Activated T-cell treated with anti-CD3 and anti-CD28 coated beads, Interleukin-2, amount 50 U/mL, for 48 hours (primary cell): ENCODE data around the gene KIF26A.

Experiments
- DNase-seq, 2 experiments: peaks; one replicate each; pipeline ENCODE4 v3.0.0-alpha.2; 2020

Gene KIF26A

GRCh38 chr14:104133496-104133895, 4.9 kb upstream of the KIF26A start:
- DNase-seq = no peak

- no peak for DNase-seq
Measured at GRCh38 chr14:104134061-104134965, 4.1 kb upstream of the KIF26A start.

- DNase-seq = peak; percentile 35 to 37
Measured at GRCh38 chr14:104135121-104135903, 3.1 kb upstream of the KIF26A start.

GRCh38 chr14:104135904-104136471, 2.4 kb upstream of the KIF26A start:
- DNase-seq = peak; percentile 24 to 51

- DNase-seq = peak; percentile 37 to 44
Measured at GRCh38 chr14:104136472-104137296, 1.7 kb upstream of the KIF26A start.

GRCh38 chr14:104137297-104138097, 890 bp upstream of the KIF26A start:
- DNase-seq = peak; percentile 83 to 87

GRCh38 chr14:104138718-104139459, 502 bp downstream of the KIF26A start:
- no peak for DNase-seq

DNA sequence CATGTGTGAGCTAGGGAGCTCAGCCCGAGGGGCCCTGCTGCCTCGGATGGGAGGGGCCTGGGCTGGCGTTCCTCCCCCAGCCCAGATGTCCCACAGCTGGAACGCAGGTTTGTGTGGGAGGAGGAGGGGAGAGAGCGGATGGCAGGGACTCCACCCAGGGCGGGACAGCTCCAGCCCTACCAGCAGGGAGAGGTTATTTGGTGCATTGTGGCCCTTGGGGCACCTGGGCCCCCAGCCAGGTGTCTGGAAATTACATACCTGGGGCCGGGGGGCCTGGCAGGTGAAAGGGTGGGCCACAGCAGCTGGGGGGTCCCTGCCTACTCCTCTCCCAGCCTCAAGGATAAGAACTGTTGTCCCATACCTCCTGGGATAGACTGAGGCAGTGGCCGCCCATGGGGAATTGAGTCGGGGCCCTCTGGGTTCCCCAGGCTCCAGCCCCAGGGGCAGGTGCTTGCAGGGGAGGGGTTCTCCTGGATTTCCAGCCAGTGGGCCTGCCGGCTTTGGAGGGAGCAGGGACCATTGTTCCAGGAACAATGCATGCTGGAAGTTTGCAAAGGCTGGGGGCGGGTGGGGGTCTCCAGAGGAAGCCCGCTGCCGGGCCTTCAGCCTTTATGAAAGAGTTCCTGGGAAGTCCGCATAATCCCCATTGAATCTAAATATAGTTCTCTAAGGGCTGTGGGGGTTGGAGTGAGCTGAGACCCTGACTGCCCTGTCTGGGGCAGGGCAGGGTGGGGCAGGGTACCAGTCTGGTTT, 1.2 kb downstream of the KIF26A start:
- no peak for DNase-seq

GRCh38 chr14:104140213-104140462, 1.8 kb downstream of the KIF26A start:
- DNase-seq = no peak

- DNase-seq = no peak
Measured at GRCh38 chr14:104140463-104141331, 2.3 kb downstream of the KIF26A start.

DNA sequence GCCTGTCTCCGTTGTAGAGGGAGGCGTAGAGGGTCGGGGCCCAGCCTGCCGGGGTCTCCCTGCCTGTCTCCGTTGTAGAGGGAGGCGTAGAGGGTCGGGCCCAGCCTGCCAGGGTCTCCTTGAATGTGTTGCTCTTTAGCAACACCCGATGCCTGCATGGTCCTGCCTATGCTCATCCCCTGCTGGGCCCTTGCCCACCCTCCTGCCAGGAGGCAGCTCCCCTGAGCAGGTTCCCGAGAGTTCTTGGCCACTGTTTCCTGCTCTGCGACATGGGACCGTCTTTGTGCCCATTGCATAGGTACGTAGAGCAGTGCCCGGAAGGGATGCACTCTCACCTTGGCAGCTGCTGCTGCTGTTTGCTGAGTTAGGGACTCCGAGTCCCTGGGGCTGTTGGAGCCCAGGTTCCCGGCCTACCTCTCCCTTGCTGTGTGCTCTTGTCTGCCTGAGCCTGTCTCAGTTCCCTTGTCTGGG, 3.3 kb downstream of the KIF26A start:
- no peak for DNase-seq

- no peak for DNase-seq
Measured at GRCh38 chr14:104142136-104142945, 4.0 kb downstream of the KIF26A start.

DNA sequence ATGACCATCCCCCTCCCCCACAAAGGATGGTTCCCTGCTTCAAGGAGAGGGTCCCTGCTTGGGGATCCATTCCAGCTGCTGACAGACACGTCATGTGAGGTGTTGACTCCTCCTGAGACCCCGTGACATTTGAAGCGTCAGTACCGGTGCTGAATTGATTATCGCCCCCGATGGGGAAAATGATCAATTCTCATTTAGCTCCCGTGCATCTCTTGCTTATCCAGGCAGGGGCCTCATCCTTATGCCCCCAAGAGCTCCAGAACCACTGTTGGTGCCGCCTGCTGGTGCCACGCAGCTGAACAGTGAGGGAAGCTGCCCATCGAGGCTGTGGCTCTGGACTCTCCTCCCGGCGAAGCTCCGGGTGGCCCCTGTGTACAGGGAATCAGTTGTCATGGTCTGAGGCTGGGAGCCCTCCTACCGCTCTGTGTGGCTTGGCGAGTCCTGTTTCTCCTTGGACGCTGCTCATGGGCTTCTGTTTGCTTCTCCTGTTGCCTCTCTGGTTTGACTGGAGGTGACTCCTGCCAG, 4.6 kb downstream of the KIF26A start:
- no peak for DNase-seq

GRCh38 chr14:104143521-104144452, 5.4 kb downstream of the KIF26A start:
- DNase-seq = no peak

DNA sequence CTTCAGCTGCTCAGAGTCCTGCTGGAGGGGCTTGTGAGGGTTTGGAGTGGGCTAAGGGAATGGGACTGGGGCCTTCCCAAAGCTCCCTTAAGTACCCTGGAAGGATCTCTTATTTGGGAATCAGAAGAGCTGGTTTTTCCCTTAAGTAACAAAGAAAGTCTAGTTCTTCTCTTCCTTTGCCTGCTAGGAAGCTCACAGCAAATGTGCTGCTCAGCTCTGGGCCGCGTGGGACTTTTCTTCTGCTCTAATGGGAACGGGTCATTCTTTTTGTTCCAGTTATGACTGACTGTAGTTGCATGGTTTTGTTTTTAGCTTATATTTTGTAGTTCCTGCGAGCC, 6.0 kb downstream of the KIF26A start:
- DNase-seq = no peak

GRCh38 chr14:104144911-104145825, 6.8 kb downstream of the KIF26A start:
- DNase-seq = no peak
